ENCODE data around the gene NUBP2. TPM values are rescaled to one million over a fixed set of nuclear protein-coding genes. Genes with fewer than 3 reads are reported as not detected.

NUBP2 gene
- total RNA-seq, 1 experiment from 2014 or later: 103 TPM

DNA sequence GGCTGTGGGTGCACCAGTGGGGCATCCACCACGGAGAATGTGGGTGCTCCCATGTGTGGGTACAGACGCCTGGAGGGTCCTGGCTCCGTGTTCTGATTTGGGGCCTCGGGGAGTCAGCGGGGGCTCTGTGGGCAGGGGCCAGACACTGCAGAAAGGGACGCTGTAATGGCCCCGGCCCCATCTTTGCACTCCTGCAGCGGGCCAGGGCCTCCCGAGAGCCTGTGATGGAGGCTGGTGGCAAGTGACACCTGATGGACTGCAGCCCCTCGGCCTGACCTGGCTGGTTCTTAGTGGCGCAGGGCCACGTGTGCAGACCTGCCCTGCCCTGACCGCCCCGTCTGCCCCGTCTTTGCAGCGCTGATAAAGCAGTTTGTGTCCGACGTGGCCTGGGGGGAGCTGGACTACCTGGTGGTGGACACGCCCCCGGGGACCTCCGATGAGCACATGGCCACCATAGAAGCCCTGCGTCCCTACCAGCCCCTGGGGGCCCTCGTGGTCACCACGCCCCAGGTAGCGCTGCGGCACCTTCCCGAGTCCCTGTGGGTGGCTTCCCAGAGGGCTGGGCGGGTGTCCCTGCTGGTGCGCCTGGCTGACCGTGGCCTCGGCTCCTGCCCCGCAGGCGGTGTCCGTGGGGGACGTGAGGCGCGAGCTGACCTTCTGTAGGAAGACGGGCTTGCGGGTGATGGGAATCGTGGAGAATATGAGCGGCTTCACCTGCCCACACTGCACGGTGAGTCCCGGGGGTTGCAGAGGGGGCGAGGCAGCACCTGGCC lies 4.7 kb downstream of the NUBP2 start:
- peaks cover 0 to 5% of the 10 kb centered on the region in 2 experiments; a peak in 2 of 4 replicates for H3K36me3 ChIP-seq (ENCODE audit: control insufficient read depth in 1 of 2, insufficient read depth in 2 of 2, low read length in 2 of 2)
- H3K9me2 ChIP-seq (ENCODE audit: insufficient read depth): no peaks in the 10 kb centered on the region
- H3K9me3 ChIP-seq (ENCODE audit: control insufficient read depth in 1 of 2, insufficient read depth in 1 of 2, low read depth in 1 of 2, low read length in 2 of 2): no peaks in the 10 kb centered on the region
- no peak overlapping the region for H3K9ac ChIP-seq (ENCODE audit: low read length)
- ATAC-seq: no peak
- ChIA-PET POLR2A (no interaction called here), RAD21 (ENCODE audit: low non-redundant PET in 1 of 2, low total read pairs in 2 of 2, uncharacterized antibody in 2 of 2, unreplicated experiment in 2 of 2) (no interaction called here), CTCF (no interaction called here)
- BruUV-seq (replicated peaks): no TSS peak
- H3K79me2 ChIP-seq (ENCODE audit: insufficient read depth, low read length): peaks cover 47% of the 10 kb centered on the region
- H2AFZ ChIP-seq (ENCODE audit: low read depth, low read length, poor library complexity, severe bottlenecking): no peak overlapping the region
- intact Hi-C loops (cut with micrococcal nuclease): no loop called here
- H3K4me1 ChIP-seq (ENCODE audit: control insufficient read depth in 1 of 2, insufficient read depth in 2 of 2, low read length in 2 of 2): peaks cover 0 to 6% of the 10 kb centered on the region in 2 experiments; a peak in 2 of 4 replicates
- no peak for TF ChIP-seq ELF1 (IDR thresholded peaks at IDR 0.05; ENCODE audit: borderline replicate concordance, low read depth)
- TF ChIP-seq, protein P1, sequence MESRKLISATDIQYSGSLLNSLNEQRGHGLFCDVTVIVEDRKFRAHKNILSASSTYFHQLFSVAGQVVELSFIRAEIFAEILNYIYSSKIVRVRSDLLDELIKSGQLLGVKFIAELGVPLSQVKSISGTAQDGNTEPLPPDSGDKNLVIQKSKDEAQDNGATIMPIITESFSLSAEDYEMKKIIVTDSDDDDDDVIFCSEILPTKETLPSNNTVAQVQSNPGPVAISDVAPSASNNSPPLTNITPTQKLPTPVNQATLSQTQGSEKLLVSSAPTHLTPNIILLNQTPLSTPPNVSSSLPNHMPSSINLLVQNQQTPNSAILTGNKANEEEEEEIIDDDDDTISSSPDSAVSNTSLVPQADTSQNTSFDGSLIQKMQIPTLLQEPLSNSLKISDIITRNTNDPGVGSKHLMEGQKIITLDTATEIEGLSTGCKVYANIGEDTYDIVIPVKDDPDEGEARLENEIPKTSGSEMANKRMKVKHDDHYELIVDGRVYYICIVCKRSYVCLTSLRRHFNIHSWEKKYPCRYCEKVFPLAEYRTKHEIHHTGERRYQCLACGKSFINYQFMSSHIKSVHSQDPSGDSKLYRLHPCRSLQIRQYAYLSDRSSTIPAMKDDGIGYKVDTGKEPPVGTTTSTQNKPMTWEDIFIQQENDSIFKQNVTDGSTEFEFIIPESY (IDR thresholded peaks at IDR 0.05; ENCODE audit: extremely low read depth, insufficient replicate concordance, low read length): no peak
- TF ChIP-seq, protein P2, sequence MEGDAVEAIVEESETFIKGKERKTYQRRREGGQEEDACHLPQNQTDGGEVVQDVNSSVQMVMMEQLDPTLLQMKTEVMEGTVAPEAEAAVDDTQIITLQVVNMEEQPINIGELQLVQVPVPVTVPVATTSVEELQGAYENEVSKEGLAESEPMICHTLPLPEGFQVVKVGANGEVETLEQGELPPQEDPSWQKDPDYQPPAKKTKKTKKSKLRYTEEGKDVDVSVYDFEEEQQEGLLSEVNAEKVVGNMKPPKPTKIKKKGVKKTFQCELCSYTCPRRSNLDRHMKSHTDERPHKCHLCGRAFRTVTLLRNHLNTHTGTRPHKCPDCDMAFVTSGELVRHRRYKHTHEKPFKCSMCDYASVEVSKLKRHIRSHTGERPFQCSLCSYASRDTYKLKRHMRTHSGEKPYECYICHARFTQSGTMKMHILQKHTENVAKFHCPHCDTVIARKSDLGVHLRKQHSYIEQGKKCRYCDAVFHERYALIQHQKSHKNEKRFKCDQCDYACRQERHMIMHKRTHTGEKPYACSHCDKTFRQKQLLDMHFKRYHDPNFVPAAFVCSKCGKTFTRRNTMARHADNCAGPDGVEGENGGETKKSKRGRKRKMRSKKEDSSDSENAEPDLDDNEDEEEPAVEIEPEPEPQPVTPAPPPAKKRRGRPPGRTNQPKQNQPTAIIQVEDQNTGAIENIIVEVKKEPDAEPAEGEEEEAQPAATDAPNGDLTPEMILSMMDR (IDR thresholded peaks at IDR 0.05 in 2 of 3, conservative IDR thresholded peaks at IDR 0.05 in 1 of 3; ENCODE audit: borderline replicate concordance in 1 of 3, insufficient read depth in 1 of 3, low read depth in 2 of 3, low read length in 2 of 3): no peak
- no peak for TF ChIP-seq JUND (IDR thresholded peaks at IDR 0.05)
- no peak for TF ChIP-seq ZNF274 (IDR thresholded peaks at IDR 0.05; ENCODE audit: low read depth, low read length)
- TF ChIP-seq SP1 (IDR thresholded peaks at IDR 0.05; ENCODE audit: low read depth): no peak
- TF ChIP-seq, protein P3, sequence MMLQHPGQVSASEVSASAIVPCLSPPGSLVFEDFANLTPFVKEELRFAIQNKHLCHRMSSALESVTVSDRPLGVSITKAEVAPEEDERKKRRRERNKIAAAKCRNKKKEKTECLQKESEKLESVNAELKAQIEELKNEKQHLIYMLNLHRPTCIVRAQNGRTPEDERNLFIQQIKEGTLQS (IDR thresholded peaks at IDR 0.05): no peak
- TF ChIP-seq SRF (IDR thresholded peaks at IDR 0.05; ENCODE audit: low read depth): no peak
- TF ChIP-seq POLR2AphosphoS5 (IDR thresholded peaks at IDR 0.05; ENCODE audit: low read depth, low read length): no peak
- no peak for TF ChIP-seq CEBPB (IDR thresholded peaks at IDR 0.05; ENCODE audit: low read depth)
- no peak for TF ChIP-seq EGR1 (IDR thresholded peaks at IDR 0.05; ENCODE audit: low read depth)
- TF ChIP-seq POLR2A (IDR thresholded peaks at IDR 0.05; ENCODE audit: borderline replicate concordance, extremely low read depth, insufficient read depth, insufficient read length): no peak
- no peak for TF ChIP-seq FOSL1 (IDR thresholded peaks at IDR 0.05; ENCODE audit: low read depth)
- no peak for TF ChIP-seq EZH2phosphoT487 (IDR thresholded peaks at IDR 0.05; ENCODE audit: borderline replicate concordance)
- TF ChIP-seq SIN3A (IDR thresholded peaks at IDR 0.05; ENCODE audit: low read depth): no peak
- no peak overlapping the region for H3K4me2 ChIP-seq (ENCODE audit: low read length)
- no peak for DNase-seq (ENCODE audit: low read depth, low spot score)
- no peak overlapping the region for H3K4me3 ChIP-seq (replicated peaks in 1 of 2; ENCODE audit: low read depth in 1 of 2, low read length in 2 of 2)
- no peak overlapping the region for H3K27ac ChIP-seq (ENCODE audit: low read depth, low read length)
- H3K27me3 ChIP-seq (ENCODE audit: insufficient read depth, low read length): no peaks in the 10 kb centered on the region
- H4K20me1 ChIP-seq (ENCODE audit: insufficient read depth): no peaks in the 10 kb centered on the region
